HEK293T (cell line): Measurements from ENCODE around the gene TACC2.

Experiments used
- BHLHE40 ChIP-seq: fragments of 450-650 bp; IDR thresholded peaks from 2 replicates; pipeline ENCODE4 v1.6.1; 2016; ENCODE audit warnings: mild to moderate bottlenecking, moderate library complexity, borderline replicate concordance
- ELF4 ChIP-seq: fragments of 450-650 bp; IDR thresholded peaks from 2 replicates; pipeline ENCODE4 v1.6.1; 2017; ENCODE audit warnings: antibody characterized with exemption
- FOXA1 ChIP-seq: fragments of 450-650 bp; IDR thresholded peaks from 2 replicates; pipeline ENCODE4 v1.6.1; 2016; ENCODE audit warnings: mild to moderate bottlenecking
- FOXM1 ChIP-seq: fragments of 450-650 bp; IDR thresholded peaks from 2 replicates; pipeline ENCODE4 v1.6.1; 2017; ENCODE audit warnings: mild to moderate bottlenecking, borderline replicate concordance
- ZNF384 ChIP-seq: fragments of 450-650 bp; IDR thresholded peaks from 2 replicates; pipeline ENCODE4 v1.6.1; 2016

DNA sequence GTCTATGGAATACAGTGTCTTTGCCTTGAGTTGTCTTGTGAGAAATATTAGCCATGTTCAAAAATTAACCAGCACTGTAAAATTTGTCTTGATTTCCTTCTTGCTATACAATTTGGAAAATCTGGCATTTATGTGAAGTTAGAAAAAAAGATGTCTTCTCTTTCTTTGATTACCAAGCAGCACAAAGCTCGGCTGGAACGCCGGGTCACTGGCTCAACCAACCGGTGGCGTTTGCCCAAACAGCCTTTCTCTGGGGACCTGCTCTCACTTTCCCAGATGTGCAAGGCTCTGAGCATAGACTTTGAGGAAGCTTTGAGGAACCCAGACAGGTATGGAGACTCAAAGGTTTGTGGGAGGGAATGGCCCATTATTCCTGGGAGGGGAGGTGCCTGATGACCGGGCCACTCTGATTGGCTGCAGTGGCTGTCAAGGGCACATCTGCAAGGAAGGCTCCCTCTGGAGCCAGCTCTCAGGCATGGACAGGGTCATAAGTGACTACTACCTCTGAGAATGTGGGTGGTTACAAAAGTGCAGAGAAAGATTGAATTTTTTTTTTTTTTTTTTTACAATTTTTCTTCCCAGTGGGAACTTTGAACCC, 287.7 kb downstream of the TACC2 start:
- TF ChIP-seq ZNF384 (no peak), FOXA1 (no peak), ELF4 (no peak), FOXM1 (no peak), BHLHE40 (no peak)
